ENCODE data around the gene GHRH.

The GHRH gene

DNA sequence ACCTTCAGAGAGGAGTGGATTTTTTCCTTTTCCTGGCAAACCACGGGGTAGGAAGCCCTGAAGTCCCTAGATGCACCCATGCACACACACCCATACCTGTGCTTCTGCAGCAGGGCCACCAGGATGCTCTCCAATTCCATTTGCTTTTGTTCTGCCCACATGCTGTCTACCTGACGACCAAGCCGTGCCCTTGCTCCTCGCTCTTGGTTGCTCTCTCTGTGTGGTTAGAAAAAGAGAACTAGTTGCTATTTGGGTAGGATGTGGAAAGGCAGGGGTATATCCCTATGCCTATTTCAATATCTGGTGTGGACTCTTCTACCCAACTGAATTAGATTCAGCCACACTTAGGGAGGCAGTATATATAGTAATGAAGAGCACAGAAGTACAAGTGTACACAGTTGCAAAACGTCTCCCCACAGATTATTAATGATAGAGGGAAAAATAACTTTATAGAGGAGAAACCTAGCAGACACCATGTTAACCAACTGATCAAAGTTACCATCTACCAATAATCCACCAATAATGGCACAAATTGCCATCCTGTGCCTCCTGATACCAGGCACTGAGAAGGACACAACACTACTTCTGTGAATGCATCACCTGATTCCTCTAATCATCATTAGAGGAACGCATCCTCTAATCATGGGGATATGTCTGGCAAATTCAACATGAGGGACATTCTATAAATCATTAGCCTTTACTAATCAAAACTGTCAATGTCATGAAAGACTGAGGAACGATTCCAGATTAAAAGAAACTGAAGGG lies 7.3 kb downstream of the GHRH start:
- Histone ChIP-seq H3K4me3 (ENCODE audit: low read depth in 1 of 2, low read length in 1 of 2) (no peak overlapping the region), H3K27me3 (no peaks in the 10 kb centered on the region), H3K27ac (no peak overlapping the region), H3K4me1 (ENCODE audit: control insufficient read depth in 1 of 2, insufficient read depth in 1 of 2, low read depth in 1 of 2, low read length in 1 of 2) (no peaks in the 10 kb centered on the region), H3K9me3 (no peaks in the 10 kb centered on the region), H3K36me3 (no peaks in the 10 kb centered on the region)
- TF ChIP-seq CTCF (IDR thresholded peaks at IDR 0.05): no peak

- H3K4me1 ChIP-seq (ENCODE audit: control insufficient read depth in 1 of 2, insufficient read depth in 1 of 2, low read depth in 1 of 2, low read length in 1 of 2): no peaks in the 10 kb centered on the region
- H3K9me3 ChIP-seq: no peaks in the 10 kb centered on the region
- H3K4me3 ChIP-seq (ENCODE audit: low read depth in 1 of 2, low read length in 1 of 2): no peak overlapping the region
- TF ChIP-seq CTCF (IDR thresholded peaks at IDR 0.05): no peak
- H3K27me3 ChIP-seq: no peaks in the 10 kb centered on the region
- no peaks in the 10 kb centered on the region for H3K36me3 ChIP-seq
- no peak overlapping the region for H3K27ac ChIP-seq
Measured at GRCh38 chr20:37253087-37253486, 8.5 kb downstream of the GHRH start.

DNA sequence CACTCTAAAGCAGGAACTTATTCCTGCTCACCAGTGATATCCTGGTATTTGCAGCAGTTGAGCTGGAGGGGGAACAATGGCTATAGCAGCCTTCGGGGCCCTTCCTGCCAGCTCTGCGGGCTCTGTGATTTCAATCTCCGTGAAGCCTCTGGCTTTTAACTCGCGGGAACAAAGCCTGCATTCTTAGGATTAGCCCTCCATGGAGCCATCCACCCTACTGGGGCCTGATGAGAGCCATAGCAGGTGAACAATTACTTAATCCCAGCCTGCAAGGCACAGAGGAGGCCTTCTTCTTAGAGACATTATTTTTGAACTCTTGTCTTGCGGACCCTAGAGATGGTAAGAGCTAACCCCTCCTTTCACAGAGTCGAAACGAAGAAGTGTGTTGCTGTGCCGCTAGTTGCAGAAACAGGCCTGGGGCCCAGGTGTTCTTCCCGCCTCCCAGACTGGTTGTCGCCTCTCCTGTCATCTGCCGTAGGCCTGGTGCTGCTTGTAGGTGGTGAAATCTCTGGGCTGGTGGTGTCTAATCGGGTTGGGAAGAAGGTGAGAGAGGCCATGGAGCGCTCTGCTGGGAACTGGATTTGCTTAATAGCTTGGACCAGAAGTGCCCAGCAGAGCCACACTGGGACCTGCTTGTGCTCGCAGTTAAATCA lies 9.7 kb downstream of the GHRH start:
- no peak overlapping the region for H3K27ac ChIP-seq
- no peaks in the 10 kb centered on the region for H3K4me1 ChIP-seq (ENCODE audit: control insufficient read depth in 1 of 2, insufficient read depth in 1 of 2, low read depth in 1 of 2, low read length in 1 of 2)

GRCh38 chr20:37249304-37249703 lies 12.3 kb downstream of the GHRH start:
- TF ChIP-seq CTCF (IDR thresholded peaks at IDR 0.05): no peak
- H3K27me3 ChIP-seq: no peaks in the 10 kb centered on the region
- H3K9me3 ChIP-seq: no peaks in the 10 kb centered on the region
- H3K27ac ChIP-seq: no peak overlapping the region
- H3K4me1 ChIP-seq (ENCODE audit: control insufficient read depth in 1 of 2, insufficient read depth in 1 of 2, low read depth in 1 of 2, low read length in 1 of 2): no peaks in the 10 kb centered on the region
- H3K4me3 ChIP-seq (ENCODE audit: low read depth in 1 of 2, low read length in 1 of 2): no peak overlapping the region
- peaks cover 7% of the 10 kb centered on the region for H3K36me3 ChIP-seq

More for the DNA sequence above, 9.7 kb downstream of the GHRH start:
- Histone ChIP-seq H3K9me3 (no peaks in the 10 kb centered on the region), H3K4me3 (ENCODE audit: low read depth in 1 of 2, low read length in 1 of 2) (no peak overlapping the region), H3K27me3 (no peaks in the 10 kb centered on the region), H3K36me3 (no peaks in the 10 kb centered on the region)
- no peak for TF ChIP-seq CTCF (IDR thresholded peaks at IDR 0.05)

DNA sequence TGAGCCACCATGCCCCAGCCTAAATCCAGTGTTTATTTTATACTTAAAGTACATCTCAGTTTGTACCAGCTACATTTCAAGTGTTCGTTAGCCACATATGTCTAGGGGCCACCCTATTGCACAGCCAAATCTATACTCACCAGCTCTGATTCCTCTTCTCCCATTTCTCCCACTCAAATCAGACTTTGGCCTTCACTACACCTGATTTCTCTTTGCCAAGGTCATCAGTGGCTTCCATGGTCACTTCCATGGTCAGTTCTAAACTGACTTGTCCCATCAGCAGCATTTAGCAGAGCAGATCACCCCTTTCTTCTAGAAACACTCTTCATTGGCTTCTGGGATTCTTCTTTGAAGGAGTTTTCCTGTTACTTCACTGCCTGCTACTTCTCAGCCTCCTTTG lies 14.1 kb downstream of the GHRH start:
- no peak overlapping the region for H3K27ac ChIP-seq
- H3K4me1 ChIP-seq (ENCODE audit: control insufficient read depth in 1 of 2, insufficient read depth in 1 of 2, low read depth in 1 of 2, low read length in 1 of 2): no peaks in the 10 kb centered on the region
- no peaks in the 10 kb centered on the region for H3K27me3 ChIP-seq
- TF ChIP-seq CTCF (IDR thresholded peaks at IDR 0.05): no peak
- no peak overlapping the region for H3K4me3 ChIP-seq (ENCODE audit: low read depth in 1 of 2, low read length in 1 of 2)
- no peaks in the 10 kb centered on the region for H3K9me3 ChIP-seq
- H3K36me3 ChIP-seq: peaks cover 25% of the 10 kb centered on the region
